Endometrial microvascular endothelial cells (primary cell): ENCODE results near the gene DNAAF5. TPM values are rescaled to one million over a fixed set of nuclear protein-coding genes. Genes with fewer than 3 reads are reported as not detected.
"Not testable (repeated sequence)": the region's sequence is repeated elsewhere in the genome, so short reads cannot be mapped to it uniquely, and the experiment has no call there.

Source experiments
- in situ Hi-C: cut with HindIII; loops from 2 replicates; pipeline ENCODE4 v1.10.0; 2017; ENCODE audit warnings: low sequenced_read_pairs, low pct_unique_long_range_greater_than_20kb; ENCODE audit errors: inconsistent ontology term
- total RNA-seq: library from RNA; depleted of rRNA; stranded (reverse); fragments of >200 nt; gene quantifications from one replicate; pipeline ENCODE4 v1.2.3, GENCODE V29; 2015; ENCODE audit errors: inconsistent ontology term

Gene DNAAF5
- total RNA-seq, 1 donor from 2014 or later = 55.6 TPM

GRCh38 chr7:742791-743190, 16.3 kb downstream of the DNAAF5 start:
- in situ Hi-C loops = no loop called here

GRCh38 chr7:743341-744127, 17.0 kb downstream of the DNAAF5 start:
- in situ Hi-C loops = not testable (repeated sequence)

GRCh38 chr7:744128-744520, 17.6 kb downstream of the DNAAF5 start:
- in situ Hi-C loops = not testable (repeated sequence)

GRCh38 chr7:744854-745430, 18.4 kb downstream of the DNAAF5 start:
- in situ Hi-C loops = no loop called here

GRCh38 chr7:745431-746154, 19.1 kb downstream of the DNAAF5 start:
- in situ Hi-C loops = no loop called here

GRCh38 chr7:746155-747061, 19.9 kb downstream of the DNAAF5 start:
- in situ Hi-C loops = no loop called here

- in situ Hi-C loops = no loop called here
These were observed 20.7 kb downstream of the DNAAF5 start for GRCh38 chr7:747186-747585.

- in situ Hi-C loops = no loop called here
These were observed 21.9 kb downstream of the DNAAF5 start for GRCh38 chr7:748446-748845.

GRCh38 chr7:749140-749551, 22.6 kb downstream of the DNAAF5 start:
- in situ Hi-C loops = no loop called here

- in situ Hi-C loops = no loop called here
These were observed 23.8 kb downstream of the DNAAF5 start for GRCh38 chr7:750111-750905.

- in situ Hi-C loops = no loop called here
These were observed 25.3 kb downstream of the DNAAF5 start for GRCh38 chr7:751826-752225.

- in situ Hi-C loops = not testable (repeated sequence)
These were observed 25.8 kb downstream of the DNAAF5 start for GRCh38 chr7:752256-752655.

- in situ Hi-C loops = no loop called here
These were observed 26.7 kb downstream of the DNAAF5 start for GRCh38 chr7:753190-753589.

GRCh38 chr7:754531-755412, 28.3 kb downstream of the DNAAF5 start:
- in situ Hi-C loops = no loop called here

GRCh38 chr7:755413-755805, 28.9 kb downstream of the DNAAF5 start:
- in situ Hi-C loops = no loop called here

GRCh38 chr7:756231-756927, 29.9 kb downstream of the DNAAF5 start:
- in situ Hi-C loops = no loop called here
